HepG2 (cell line): ENCODE results near the gene ARHGAP26. TPM values are rescaled to one million over a fixed set of nuclear protein-coding genes. Genes with fewer than 3 reads are reported as not detected.

Experiments
- ATF5 ChIP-seq: sonication (generic); formaldehyde crosslinking; IDR thresholded peaks from 2 replicates; pipeline ENCODE4 v1.4.0; 2020; ENCODE audit warnings: mild to moderate bottlenecking, low read depth, missing genetic modification reagents
- CAMTA2 ChIP-seq: sonication (generic); formaldehyde crosslinking; IDR thresholded peaks from 2 replicates; pipeline ENCODE4 v1.4.0; 2020; ENCODE audit warnings: mild to moderate bottlenecking, missing genetic modification reagents, borderline replicate concordance
- CHD2 ChIP-seq: IDR thresholded peaks from 2 replicates; pipeline ENCODE4 v1.6.1; 2011; ENCODE audit warnings: low read depth, low read length, improper control_type of control experiment
- DPF2 ChIP-seq: sonication (generic); formaldehyde crosslinking; IDR thresholded peaks from 2 replicates; pipeline ENCODE4 v1.4.0; 2020; ENCODE audit warnings: mild to moderate bottlenecking, low read depth, missing genetic modification reagents, borderline replicate concordance
- ELF4 ChIP-seq: sonication (generic); formaldehyde crosslinking; IDR thresholded peaks from 2 replicates; pipeline ENCODE4 v1.5.0; 2020; ENCODE audit warnings: missing genetic modification reagents, mild to moderate bottlenecking, moderate library complexity, borderline replicate concordance
- GTF3A ChIP-seq: sonication (generic); formaldehyde crosslinking; conservative IDR thresholded peaks from 2 replicates; pipeline ENCODE4 v1.4.0; 2020; ENCODE audit warnings: mild to moderate bottlenecking, missing genetic modification reagents
- GZF1 ChIP-seq: sonication (generic); formaldehyde crosslinking; IDR thresholded peaks from 2 replicates; pipeline ENCODE4 v1.5.1; 2020; ENCODE audit warnings: mild to moderate bottlenecking, missing genetic modification reagents
- KLF9 ChIP-seq: IDR thresholded peaks from 2 replicates; pipeline ENCODE4 v1.6.1; 2016; ENCODE audit warnings: low read depth
- MED8 ChIP-seq: sonication (generic); formaldehyde crosslinking; IDR thresholded peaks from 2 replicates; pipeline ENCODE4 v1.8.1; 2023; ENCODE audit warnings: mild to moderate bottlenecking, missing genetic modification reagents; ENCODE audit not compliant: insufficient replicate concordance
- MIXL1 ChIP-seq: IDR thresholded peaks from 2 replicates; pipeline ENCODE4 v1.6.1; 2016
- POLR2A ChIP-seq, 2 experiments: IDR thresholded peaks; 2 replicates each; pipeline ENCODE4 v1.6.1; 2011; ENCODE audit warnings: low read depth in 2 of 2, low read length in 2 of 2, mild to moderate bottlenecking in 1 of 2, moderate library complexity in 1 of 2; ENCODE audit not compliant: insufficient read depth in 1 of 2
- SP140L ChIP-seq: sonication (generic); formaldehyde crosslinking; IDR thresholded peaks from 2 replicates; pipeline ENCODE4 v1.4.0; 2020; ENCODE audit warnings: missing genetic modification reagents, borderline replicate concordance
- ZNF205 ChIP-seq: IDR thresholded peaks from 2 replicates; pipeline ENCODE4 v1.6.1; 2018; ENCODE audit warnings: missing biosample characterization, missing genetic modification reagents
- ZNF292 ChIP-seq: sonication (generic); formaldehyde crosslinking; IDR thresholded peaks from 2 replicates; pipeline ENCODE4 v1.8.1; 2022; ENCODE audit warnings: mild to moderate bottlenecking, low read depth, missing genetic modification reagents, borderline replicate concordance
- ZNF614 ChIP-seq: IDR thresholded peaks from 2 replicates; pipeline ENCODE4 v1.6.1; 2018; ENCODE audit warnings: missing biosample characterization, missing genetic modification reagents, inconsistent platforms, borderline replicate concordance
- ZNF777 ChIP-seq: sonication (generic); formaldehyde crosslinking; IDR thresholded peaks from 2 replicates; pipeline ENCODE4 v1.4.0; 2020; ENCODE audit warnings: missing genetic modification reagents
- polyA plus RNA-seq, 8 experiments: library from polyadenylated mRNA; depleted of rRNA in 3 of 8; stranded (reverse) in 7 of 8; unstranded in 1 of 8; fragments of >200 nt; fragmentation: Illumina TruSeq in 4 of 8; extraction: Trizol in 4 of 8; gene quantifications; 2 replicates each; pipeline versions ENCODE4 v1.2.1 to v1.2.3, GENCODE V29; 2011 to 2016; ENCODE audit warnings: low read depth in 4 of 8, missing spikeins in 1 of 8, mixed read lengths in 1 of 8; ENCODE audit not compliant: insufficient read depth in 1 of 8
- total RNA-seq, 5 experiments: library from RNA; depleted of rRNA; stranded (reverse); fragments of >200 nt; fragmentation: Illumina TruSeq; extraction: Trizol; gene quantifications; 2 replicates each; pipeline ENCODE4 v1.2.3, GENCODE V29; 2016; ENCODE audit warnings: low read depth in 1 of 5
- TF ChIP-seq, protein P1 (sequence below): sonication (generic); formaldehyde crosslinking; IDR thresholded peaks from 2 replicates; pipeline ENCODE4 v1.4.0; 2020; ENCODE audit warnings: missing genetic modification reagents, borderline replicate concordance
- TF ChIP-seq, protein P2 (sequence below): sonication (generic); formaldehyde crosslinking; IDR thresholded peaks from 2 replicates; pipeline ENCODE4 v1.4.0; 2020; ENCODE audit warnings: missing genetic modification reagents, borderline replicate concordance
- TF ChIP-seq, protein P3 (sequence below): sonication (generic); formaldehyde crosslinking; IDR thresholded peaks from 2 replicates; pipeline ENCODE4 v1.5.1; 2020; ENCODE audit warnings: mild to moderate bottlenecking, moderate library complexity, missing genetic modification reagents
- TF ChIP-seq, protein P4 (sequence below), 2 experiments: sonication (generic) in 1 of 2; formaldehyde crosslinking in 1 of 2; IDR thresholded peaks; 2 replicates each; pipeline versions ENCODE4 v1.5.1 to v1.6.1; 2011 to 2020; ENCODE audit warnings: borderline replicate concordance in 1 of 2, low read depth in 1 of 2, low read length in 1 of 2, mild to moderate bottlenecking in 1 of 2, missing genetic modification reagents in 1 of 2, moderate library complexity in 1 of 2
- TF ChIP-seq, protein P5 (sequence below): IDR thresholded peaks from 2 replicates; pipeline ENCODE4 v1.6.1; 2016; ENCODE audit warnings: mild to moderate bottlenecking, missing biosample characterization, missing genetic modification reagents

Gene ARHGAP26
- total and polyA plus RNA-seq, 2 of the 13 experiments (the other 11 are each of a cell fraction or from before 2014, with no cell fraction given), result 9.6 to 18.2 TPM

DNA sequence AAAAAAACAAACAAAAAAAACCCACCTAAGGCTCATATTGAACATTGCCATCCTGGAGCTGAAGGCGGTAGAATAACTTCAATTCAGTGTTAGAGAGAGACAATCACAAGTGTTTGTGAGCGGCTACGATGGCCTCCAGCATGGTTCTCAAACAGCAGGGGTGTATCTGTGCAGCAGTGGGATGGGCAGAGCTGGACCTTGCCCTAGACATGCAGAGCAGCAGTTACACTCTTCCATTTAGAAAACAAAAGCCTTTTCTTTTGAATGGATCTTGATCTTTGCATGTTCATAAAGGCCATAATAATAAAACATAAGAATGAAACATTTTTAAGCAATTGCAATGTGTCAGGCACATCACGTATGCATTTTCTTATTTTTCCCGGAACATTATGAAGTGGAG, 50.3 kb downstream of the ARHGAP26 start (continued):
- TF ChIP-seq ZNF614 (CRISPR knock-in tag), result no peak
- TF ChIP-seq, protein P1, sequence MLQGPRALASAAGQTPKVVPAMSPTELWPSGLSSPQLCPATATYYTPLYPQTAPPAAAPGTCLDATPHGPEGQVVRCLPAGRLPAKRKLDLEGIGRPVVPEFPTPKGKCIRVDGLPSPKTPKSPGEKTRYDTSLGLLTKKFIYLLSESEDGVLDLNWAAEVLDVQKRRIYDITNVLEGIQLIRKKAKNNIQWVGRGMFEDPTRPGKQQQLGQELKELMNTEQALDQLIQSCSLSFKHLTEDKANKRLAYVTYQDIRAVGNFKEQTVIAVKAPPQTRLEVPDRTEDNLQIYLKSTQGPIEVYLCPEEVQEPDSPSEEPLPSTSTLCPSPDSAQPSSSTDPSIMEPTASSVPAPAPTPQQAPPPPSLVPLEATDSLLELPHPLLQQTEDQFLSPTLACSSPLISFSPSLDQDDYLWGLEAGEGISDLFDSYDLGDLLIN (CRISPR knock-in tag), result no peak
- TF ChIP-seq KLF9 (CRISPR knock-in tag), result no peak
- TF ChIP-seq CHD2, result no peak
- TF ChIP-seq, protein P2, sequence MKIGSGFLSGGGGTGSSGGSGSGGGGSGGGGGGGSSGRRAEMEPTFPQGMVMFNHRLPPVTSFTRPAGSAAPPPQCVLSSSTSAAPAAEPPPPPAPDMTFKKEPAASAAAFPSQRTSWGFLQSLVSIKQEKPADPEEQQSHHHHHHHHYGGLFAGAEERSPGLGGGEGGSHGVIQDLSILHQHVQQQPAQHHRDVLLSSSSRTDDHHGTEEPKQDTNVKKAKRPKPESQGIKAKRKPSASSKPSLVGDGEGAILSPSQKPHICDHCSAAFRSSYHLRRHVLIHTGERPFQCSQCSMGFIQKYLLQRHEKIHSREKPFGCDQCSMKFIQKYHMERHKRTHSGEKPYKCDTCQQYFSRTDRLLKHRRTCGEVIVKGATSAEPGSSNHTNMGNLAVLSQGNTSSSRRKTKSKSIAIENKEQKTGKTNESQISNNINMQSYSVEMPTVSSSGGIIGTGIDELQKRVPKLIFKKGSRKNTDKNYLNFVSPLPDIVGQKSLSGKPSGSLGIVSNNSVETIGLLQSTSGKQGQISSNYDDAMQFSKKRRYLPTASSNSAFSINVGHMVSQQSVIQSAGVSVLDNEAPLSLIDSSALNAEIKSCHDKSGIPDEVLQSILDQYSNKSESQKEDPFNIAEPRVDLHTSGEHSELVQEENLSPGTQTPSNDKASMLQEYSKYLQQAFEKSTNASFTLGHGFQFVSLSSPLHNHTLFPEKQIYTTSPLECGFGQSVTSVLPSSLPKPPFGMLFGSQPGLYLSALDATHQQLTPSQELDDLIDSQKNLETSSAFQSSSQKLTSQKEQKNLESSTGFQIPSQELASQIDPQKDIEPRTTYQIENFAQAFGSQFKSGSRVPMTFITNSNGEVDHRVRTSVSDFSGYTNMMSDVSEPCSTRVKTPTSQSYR (CRISPR knock-in tag), result no peak
- TF ChIP-seq ZNF777 (CRISPR knock-in tag), result no peak
- no peak for TF ChIP-seq CAMTA2 (CRISPR knock-in tag)
- 0 out of 2 replicates have a peak, but pooled peaks have one; percentile 26 for TF ChIP-seq DPF2 (CRISPR knock-in tag)
- TF ChIP-seq ZNF292, result peak; percentile 92
- TF ChIP-seq, protein P3, sequence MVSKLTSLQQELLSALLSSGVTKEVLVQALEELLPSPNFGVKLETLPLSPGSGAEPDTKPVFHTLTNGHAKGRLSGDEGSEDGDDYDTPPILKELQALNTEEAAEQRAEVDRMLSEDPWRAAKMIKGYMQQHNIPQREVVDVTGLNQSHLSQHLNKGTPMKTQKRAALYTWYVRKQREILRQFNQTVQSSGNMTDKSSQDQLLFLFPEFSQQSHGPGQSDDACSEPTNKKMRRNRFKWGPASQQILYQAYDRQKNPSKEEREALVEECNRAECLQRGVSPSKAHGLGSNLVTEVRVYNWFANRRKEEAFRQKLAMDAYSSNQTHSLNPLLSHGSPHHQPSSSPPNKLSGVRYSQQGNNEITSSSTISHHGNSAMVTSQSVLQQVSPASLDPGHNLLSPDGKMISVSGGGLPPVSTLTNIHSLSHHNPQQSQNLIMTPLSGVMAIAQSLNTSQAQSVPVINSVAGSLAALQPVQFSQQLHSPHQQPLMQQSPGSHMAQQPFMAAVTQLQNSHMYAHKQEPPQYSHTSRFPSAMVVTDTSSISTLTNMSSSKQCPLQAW (CRISPR knock-in tag), result no peak
- TF ChIP-seq ZNF205 (CRISPR knock-in tag), result no peak
- TF ChIP-seq MIXL1 (CRISPR knock-in tag), result 0 out of 2 replicates have a peak, but pooled peaks have one; percentile 29
- no peak for TF ChIP-seq GZF1
- TF ChIP-seq, protein P4, sequence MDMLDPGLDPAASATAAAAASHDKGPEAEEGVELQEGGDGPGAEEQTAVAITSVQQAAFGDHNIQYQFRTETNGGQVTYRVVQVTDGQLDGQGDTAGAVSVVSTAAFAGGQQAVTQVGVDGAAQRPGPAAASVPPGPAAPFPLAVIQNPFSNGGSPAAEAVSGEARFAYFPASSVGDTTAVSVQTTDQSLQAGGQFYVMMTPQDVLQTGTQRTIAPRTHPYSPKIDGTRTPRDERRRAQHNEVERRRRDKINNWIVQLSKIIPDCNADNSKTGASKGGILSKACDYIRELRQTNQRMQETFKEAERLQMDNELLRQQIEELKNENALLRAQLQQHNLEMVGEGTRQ (IDR thresholded peaks at IDR 0.05; ENCODE audit: low read depth, low read length), result no peak
- TF ChIP-seq, protein P4 (CRISPR knock-in tag; IDR thresholded peaks at IDR 0.05; ENCODE audit: borderline replicate concordance), result no peak
- TF ChIP-seq SP140L (CRISPR knock-in tag), result no peak
- TF ChIP-seq ELF4, result no peak
- TF ChIP-seq GTF3A (CRISPR knock-in tag), result no peak
- TF ChIP-seq, protein P5, sequence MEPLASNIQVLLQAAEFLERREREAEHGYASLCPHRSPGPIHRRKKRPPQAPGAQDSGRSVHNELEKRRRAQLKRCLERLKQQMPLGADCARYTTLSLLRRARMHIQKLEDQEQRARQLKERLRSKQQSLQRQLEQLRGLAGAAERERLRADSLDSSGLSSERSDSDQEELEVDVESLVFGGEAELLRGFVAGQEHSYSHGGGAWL (CRISPR knock-in tag), result no peak
- no peak for TF ChIP-seq MED8 (CRISPR knock-in tag)
- no peak for TF ChIP-seq ATF5 (CRISPR knock-in tag)
- peak in 1 of 2 experiments; percentile 32; a peak in 2 of 4 replicates for TF ChIP-seq POLR2A (IDR thresholded peaks at IDR 0.05; ENCODE audit: insufficient read depth in 1 of 2, low read depth in 2 of 2, low read length in 2 of 2)
